Activated naive CD4-positive, alpha-beta T cell (primary cell): ENCODE results near the gene CCDC85C.

Experiments used
- DNase-seq, 4 experiments: peaks; one replicate each; lab custom pipeline; 2025; lab: John Stamatoyannopoulos, UW

The CCDC85C gene

GRCh38 chr14:99556134-99556791 lies 47.7 kb downstream of the CCDC85C start:
- DNase-seq = no peak

- DNase-seq = no peak
These were observed 49.1 kb downstream of the CCDC85C start for GRCh38 chr14:99554757-99555531.

- no peak for DNase-seq
These were observed 49.8 kb downstream of the CCDC85C start for GRCh38 chr14:99554184-99554583.

GRCh38 chr14:99552572-99553216 lies 51.3 kb downstream of the CCDC85C start:
- no peak for DNase-seq

- DNase-seq = no peak
These were observed 51.9 kb downstream of the CCDC85C start for GRCh38 chr14:99552021-99552553.

GRCh38 chr14:99551034-99551922 lies 52.7 kb downstream of the CCDC85C start:
- no peak for DNase-seq

GRCh38 chr14:99550387-99550992 lies 53.5 kb downstream of the CCDC85C start:
- no peak for DNase-seq

GRCh38 chr14:99549684-99550083 lies 54.3 kb downstream of the CCDC85C start:
- no peak for DNase-seq

- DNase-seq = no peak
These were observed 55.0 kb downstream of the CCDC85C start for GRCh38 chr14:99548871-99549515.

- no peak for DNase-seq
These were observed 55.8 kb downstream of the CCDC85C start for GRCh38 chr14:99548255-99548654.

GRCh38 chr14:99546234-99546879 lies 57.6 kb downstream of the CCDC85C start:
- DNase-seq = no peak

GRCh38 chr14:99545586-99545985 lies 58.4 kb downstream of the CCDC85C start:
- DNase-seq = no peak

GRCh38 chr14:99544991-99545390 lies 59.0 kb downstream of the CCDC85C start:
- no peak for DNase-seq

- DNase-seq = no peak
These were observed 60.0 kb downstream of the CCDC85C start for GRCh38 chr14:99543985-99544384.

GRCh38 chr14:99543370-99543769 lies 60.6 kb downstream of the CCDC85C start:
- no peak for DNase-seq

- DNase-seq = no peak
These were observed 61.4 kb downstream of the CCDC85C start for GRCh38 chr14:99542566-99542965.

- DNase-seq = no peak
These were observed 62.1 kb downstream of the CCDC85C start for GRCh38 chr14:99541677-99542470.

GRCh38 chr14:99541211-99541610 lies 62.8 kb downstream of the CCDC85C start:
- no peak for DNase-seq
